UCSD-AML1 (cell line): ENCODE data around the gene PRDM2.

ENCODE experiments used
- DNase-seq: peaks from one replicate; lab custom pipeline; 2025; ENCODE audit not compliant: unreplicated experiment; lab: John Stamatoyannopoulos, UW

The PRDM2 gene

GRCh38 chr1:13786541-13786940 lies 86.6 kb downstream of the PRDM2 start:
- no peak for DNase-seq

GRCh38 chr1:13788795-13789194 lies 88.8 kb downstream of the PRDM2 start:
- no peak for DNase-seq

GRCh38 chr1:13790290-13791030 lies 90.5 kb downstream of the PRDM2 start:
- DNase-seq, result no peak

DNA sequence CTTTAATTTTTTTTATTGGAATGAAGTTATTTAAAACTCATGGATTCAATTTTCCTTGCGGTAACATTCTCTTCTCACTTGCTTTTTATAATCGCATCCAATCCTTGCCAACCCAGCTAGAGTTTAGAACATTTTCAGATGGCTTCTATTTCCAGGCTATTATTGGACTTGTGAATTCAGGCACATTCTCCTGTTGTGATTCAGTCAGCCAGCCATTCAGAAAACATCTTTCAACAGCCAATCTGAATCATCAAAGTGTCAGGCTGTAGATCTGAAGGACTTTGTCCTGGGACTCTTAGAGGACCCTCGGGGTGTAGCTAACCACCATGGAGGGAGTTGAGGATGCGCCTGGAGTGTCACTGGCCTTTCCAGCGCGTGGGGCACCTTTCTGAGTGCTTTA lies 92.4 kb downstream of the PRDM2 start:
- DNase-seq, result no peak

- no peak for DNase-seq
Measured at GRCh38 chr1:13793088-13793730, 93.2 kb downstream of the PRDM2 start.

- DNase-seq, result no peak
Measured at GRCh38 chr1:13794231-13795187, 94.5 kb downstream of the PRDM2 start.

- DNase-seq, result no peak
Measured at GRCh38 chr1:13797397-13797796, 97.4 kb downstream of the PRDM2 start.

GRCh38 chr1:13798120-13798519 lies 98.1 kb downstream of the PRDM2 start:
- no peak for DNase-seq

GRCh38 chr1:13799502-13800283 lies 99.7 kb downstream of the PRDM2 start:
- no peak for DNase-seq

GRCh38 chr1:13801232-13801631 lies 101.2 kb downstream of the PRDM2 start:
- DNase-seq, result no peak

DNA sequence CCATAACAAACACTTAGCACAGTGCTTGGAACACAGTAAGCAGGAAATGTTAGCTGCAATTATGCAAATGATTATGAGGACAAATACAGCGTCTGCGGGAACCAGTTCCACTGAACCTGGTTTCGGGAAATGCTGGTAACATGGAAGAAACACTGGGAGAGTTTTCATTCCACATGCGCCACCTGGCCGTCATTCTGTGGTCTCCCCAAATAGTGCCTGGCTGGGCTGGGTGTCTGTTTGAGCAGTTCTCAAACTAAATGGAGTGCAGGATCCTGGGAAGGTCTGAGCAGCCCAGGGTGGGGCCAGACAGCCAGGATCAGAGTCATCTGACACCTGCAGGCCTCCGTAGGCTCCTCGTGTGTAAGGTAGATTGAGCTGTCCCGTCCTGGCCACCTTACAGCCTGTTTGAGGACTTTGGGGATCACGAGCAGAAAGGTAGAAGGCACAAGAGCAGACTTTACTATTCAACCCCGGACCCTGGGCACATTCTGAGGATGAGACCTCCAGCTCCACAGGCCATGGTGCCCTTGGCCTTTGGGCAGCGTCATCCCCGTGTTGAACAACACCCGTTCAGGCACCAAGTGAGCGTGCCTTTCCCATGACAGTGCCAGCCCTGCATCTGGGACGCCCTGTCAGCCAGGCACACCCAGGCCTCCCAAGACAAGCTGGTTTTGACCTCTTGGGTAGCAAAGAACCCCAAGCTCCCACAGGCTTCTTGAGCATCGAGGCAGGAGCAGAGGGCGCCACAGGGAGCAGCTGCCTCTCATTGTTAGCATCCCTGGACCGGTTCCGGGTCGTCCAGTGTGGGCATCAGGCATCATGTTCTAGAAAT lies 101.9 kb downstream of the PRDM2 start:
- DNase-seq, result no peak

- no peak for DNase-seq
Measured at GRCh38 chr1:13802782-13803545, 103.0 kb downstream of the PRDM2 start.

- no peak for DNase-seq
Measured at GRCh38 chr1:13803546-13804239, 103.7 kb downstream of the PRDM2 start.

- no peak for DNase-seq
Measured at GRCh38 chr1:13804240-13804633, 104.2 kb downstream of the PRDM2 start.

GRCh38 chr1:13805431-13805830 lies 105.4 kb downstream of the PRDM2 start:
- no peak for DNase-seq

DNA sequence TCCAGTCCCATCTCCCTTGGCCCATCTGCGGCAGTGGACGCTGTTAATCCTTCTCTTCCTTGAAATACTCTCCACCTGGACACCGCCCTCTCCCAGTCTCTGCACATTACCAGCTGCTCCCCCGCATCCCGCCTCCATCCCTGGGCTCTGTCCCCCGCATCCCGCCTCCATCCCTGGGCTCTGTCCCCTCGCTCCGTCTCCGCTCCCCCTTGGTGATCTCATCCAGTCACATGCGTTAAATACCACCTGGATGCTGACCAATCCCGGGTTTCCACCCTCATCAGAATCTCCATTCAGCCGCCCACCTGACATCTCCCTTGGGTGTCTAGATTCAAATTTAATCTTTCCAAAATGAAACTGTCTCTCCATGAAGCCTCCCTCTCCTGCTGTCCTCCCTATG lies 106.1 kb downstream of the PRDM2 start:
- no peak for DNase-seq

DNA sequence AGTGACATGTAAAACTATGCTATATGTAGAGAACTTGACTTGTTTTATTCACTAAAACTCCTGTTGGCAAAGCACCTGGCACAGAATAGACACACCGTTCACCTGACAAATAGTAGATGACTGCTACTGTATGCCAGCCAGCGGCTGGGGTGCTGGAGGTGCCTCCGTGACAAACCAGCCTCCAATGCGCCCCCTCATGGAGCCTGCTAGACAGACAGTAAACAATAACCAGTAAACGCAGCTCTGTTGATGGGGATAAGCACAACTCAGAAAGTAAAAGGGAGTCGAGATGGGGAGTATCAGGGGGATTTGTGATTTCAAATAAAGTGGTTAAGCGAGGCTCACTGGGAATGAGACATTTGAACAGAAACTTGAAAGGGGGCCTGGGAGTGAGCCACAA lies 107.2 kb downstream of the PRDM2 start:
- peak; percentile 21 for DNase-seq

GRCh38 chr1:13808729-13809131 lies 108.7 kb downstream of the PRDM2 start:
- no peak for DNase-seq
